DOHH2 (cell line): ENCODE results near the gene CDH4.

Experiments
- H3F3A ChIP-seq: fragments of 200-600 bp; sonication (generic), shearing (Covaris generic); 2 replicates; pipeline ENCODE4 v1.6.0; 2016; ENCODE audit warnings: antibody characterized with exemption, mild to moderate bottlenecking; ENCODE audit not compliant: control insufficient read depth, insufficient read depth
- H3K27ac ChIP-seq: fragments of 200-600 bp; sonication (generic); 2 replicates; pipeline ENCODE4 v1.5.1; 2014; ENCODE audit warnings: low read depth, mild to moderate bottlenecking, low read length, moderate library complexity
- H3K27me3 ChIP-seq: fragments of 200-600 bp; sonication (generic); 2 replicates; pipeline ENCODE4 v1.6.1; 2014; ENCODE audit warnings: mild to moderate bottlenecking, low read length, mixed read lengths; ENCODE audit not compliant: control insufficient read depth
- H3K36me3 ChIP-seq: fragments of 200-600 bp; sonication (generic); 2 replicates; pipeline ENCODE4 v1.6.1; 2014; ENCODE audit warnings: mild to moderate bottlenecking, low read length, moderate library complexity, mixed read lengths; ENCODE audit not compliant: control insufficient read depth
- H3K4me1 ChIP-seq: fragments of 200-600 bp; sonication (generic); 2 replicates; pipeline ENCODE4 v1.6.1; 2014; ENCODE audit warnings: mild to moderate bottlenecking, low read length, mixed read lengths; ENCODE audit not compliant: control insufficient read depth
- H3K4me2 ChIP-seq: fragments of 200-600 bp; sonication (generic); 2 replicates; pipeline ENCODE4 v1.6.0; 2014; ENCODE audit warnings: mild to moderate bottlenecking, low read length, moderate library complexity
- H3K4me3 ChIP-seq: fragments of 200-600 bp; sonication (generic); 2 replicates; pipeline ENCODE4 v1.5.1; 2014; ENCODE audit warnings: mild to moderate bottlenecking, low read length, mixed read lengths
- H3K79me2 ChIP-seq: fragments of 200-600 bp; sonication (generic); 2 replicates; pipeline ENCODE4 v1.6.1; 2014; ENCODE audit warnings: mild to moderate bottlenecking, low read length, mixed read lengths; ENCODE audit not compliant: control insufficient read depth
- H3K9me2 ChIP-seq: fragments of 200-600 bp; sonication (generic); replicated peaks from 2 replicates; pipeline ENCODE4 v1.6.1; 2014; ENCODE audit warnings: mild to moderate bottlenecking, low read length, mixed read lengths; ENCODE audit not compliant: control insufficient read depth
- H3K9me3 ChIP-seq: fragments of 200-600 bp; sonication (generic); 2 replicates; pipeline ENCODE4 v1.6.1; 2014; ENCODE audit warnings: antibody characterized with exemption, low read length, mixed read lengths; ENCODE audit not compliant: control insufficient read depth, insufficient read depth
- H4K20me1 ChIP-seq: fragments of 200-600 bp; sonication (generic); 2 replicates; pipeline ENCODE4 v1.6.0; 2014; ENCODE audit warnings: low read depth, mild to moderate bottlenecking, antibody characterized with exemption, low read length, moderate library complexity; ENCODE audit not compliant: control insufficient read depth, insufficient read depth
- CTCF ChIP-seq: fragments of 200-600 bp; sonication (generic); IDR thresholded peaks from one replicate; pipeline ENCODE4 v1.5.1; 2014; ENCODE audit warnings: antibody characterized with exemption, mild to moderate bottlenecking, low read depth, low read length; ENCODE audit not compliant: poor library complexity, severe bottlenecking
- EZH2phosphoT487 ChIP-seq: fragments of 200-600 bp; sonication (generic); IDR thresholded peaks from 2 replicates; pipeline ENCODE4 v1.6.1; 2017; ENCODE audit warnings: borderline replicate concordance, mild to moderate bottlenecking, antibody characterized with exemption, low read length, moderate library complexity, mixed read lengths

The CDH4 gene

GRCh38 chr20:61864481-61864880, 612.4 kb downstream of the CDH4 start:
- Histone ChIP-seq H3K9me2 (no peaks in the 10 kb centered on the region), H3K27me3 (no peaks in the 10 kb centered on the region), H3K36me3 (no peaks in the 10 kb centered on the region), H3K9me3 (no peaks in the 10 kb centered on the region), H3K79me2 (no peaks in the 10 kb centered on the region), H3K4me1 (no peaks in the 10 kb centered on the region), H3K27ac (no peak overlapping the region), H3K4me2 (no peak overlapping the region), H4K20me1 (no peaks in the 10 kb centered on the region), H3K4me3 (no peak overlapping the region), H3F3A (no peaks in the 10 kb centered on the region)
- TF ChIP-seq CTCF = no peak
- no peak for TF ChIP-seq EZH2phosphoT487

GRCh38 chr20:61865353-61865752, 613.3 kb downstream of the CDH4 start:
- Histone ChIP-seq H3K4me2 (no peak overlapping the region), H3K79me2 (no peaks in the 10 kb centered on the region), H3K27ac (no peak overlapping the region), H3K27me3 (no peaks in the 10 kb centered on the region), H3F3A (no peaks in the 10 kb centered on the region), H3K4me1 (no peaks in the 10 kb centered on the region), H4K20me1 (no peaks in the 10 kb centered on the region), H3K9me3 (no peaks in the 10 kb centered on the region), H3K36me3 (no peaks in the 10 kb centered on the region), H3K4me3 (no peak overlapping the region), H3K9me2 (no peaks in the 10 kb centered on the region)
- no peak for TF ChIP-seq EZH2phosphoT487
- TF ChIP-seq CTCF = no peak

GRCh38 chr20:61866165-61866564, 614.1 kb downstream of the CDH4 start:
- Histone ChIP-seq H3K4me3 (no peak overlapping the region), H3K36me3 (no peaks in the 10 kb centered on the region), H3K4me2 (no peak overlapping the region), H3K27ac (no peak overlapping the region), H3K4me1 (no peaks in the 10 kb centered on the region), H3K27me3 (no peaks in the 10 kb centered on the region), H3K9me3 (no peaks in the 10 kb centered on the region), H3K9me2 (no peaks in the 10 kb centered on the region), H3K79me2 (no peaks in the 10 kb centered on the region), H4K20me1 (no peaks in the 10 kb centered on the region), H3F3A (no peaks in the 10 kb centered on the region)
- TF ChIP-seq CTCF (no peak), EZH2phosphoT487 (no peak)

GRCh38 chr20:61868006-61868405, 615.9 kb downstream of the CDH4 start:
- TF ChIP-seq CTCF (no peak), EZH2phosphoT487 (no peak)
- Histone ChIP-seq H3K79me2 (no peaks in the 10 kb centered on the region), H3K9me3 (no peaks in the 10 kb centered on the region), H3K4me3 (no peak overlapping the region), H3K27me3 (no peaks in the 10 kb centered on the region), H3F3A (no peaks in the 10 kb centered on the region), H3K9me2 (no peaks in the 10 kb centered on the region), H3K36me3 (no peaks in the 10 kb centered on the region), H3K4me1 (no peaks in the 10 kb centered on the region), H3K4me2 (no peak overlapping the region), H3K27ac (no peak overlapping the region), H4K20me1 (no peaks in the 10 kb centered on the region)
